ENCODE measurements around the gene ST6GAL2.
A peak's percentile ranks its signal among the peaks of the same experiment; 100 is the strongest.

ST6GAL2 gene

GRCh38 chr2:106866641-106867040, 19.3 kb downstream of the ST6GAL2 start:
- H3K4me3 ChIP-seq (replicated peaks; ENCODE audit: low read depth, low read length) = no peak overlapping the region
- DNase-seq (ENCODE audit: low read depth) = peak; percentile 26
- TF ChIP-seq, protein P1, sequence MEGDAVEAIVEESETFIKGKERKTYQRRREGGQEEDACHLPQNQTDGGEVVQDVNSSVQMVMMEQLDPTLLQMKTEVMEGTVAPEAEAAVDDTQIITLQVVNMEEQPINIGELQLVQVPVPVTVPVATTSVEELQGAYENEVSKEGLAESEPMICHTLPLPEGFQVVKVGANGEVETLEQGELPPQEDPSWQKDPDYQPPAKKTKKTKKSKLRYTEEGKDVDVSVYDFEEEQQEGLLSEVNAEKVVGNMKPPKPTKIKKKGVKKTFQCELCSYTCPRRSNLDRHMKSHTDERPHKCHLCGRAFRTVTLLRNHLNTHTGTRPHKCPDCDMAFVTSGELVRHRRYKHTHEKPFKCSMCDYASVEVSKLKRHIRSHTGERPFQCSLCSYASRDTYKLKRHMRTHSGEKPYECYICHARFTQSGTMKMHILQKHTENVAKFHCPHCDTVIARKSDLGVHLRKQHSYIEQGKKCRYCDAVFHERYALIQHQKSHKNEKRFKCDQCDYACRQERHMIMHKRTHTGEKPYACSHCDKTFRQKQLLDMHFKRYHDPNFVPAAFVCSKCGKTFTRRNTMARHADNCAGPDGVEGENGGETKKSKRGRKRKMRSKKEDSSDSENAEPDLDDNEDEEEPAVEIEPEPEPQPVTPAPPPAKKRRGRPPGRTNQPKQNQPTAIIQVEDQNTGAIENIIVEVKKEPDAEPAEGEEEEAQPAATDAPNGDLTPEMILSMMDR (IDR thresholded peaks at IDR 0.05; ENCODE audit: low read length, missing control alignments) = no peak

GRCh38 chr2:106864051-106864450, 21.9 kb downstream of the ST6GAL2 start:
- no peak for DNase-seq (ENCODE audit: low read depth)
- TF ChIP-seq, protein P1 (IDR thresholded peaks at IDR 0.05; ENCODE audit: low read length, missing control alignments) = no peak
- H3K4me3 ChIP-seq (replicated peaks; ENCODE audit: low read depth, low read length) = no peak overlapping the region

DNA sequence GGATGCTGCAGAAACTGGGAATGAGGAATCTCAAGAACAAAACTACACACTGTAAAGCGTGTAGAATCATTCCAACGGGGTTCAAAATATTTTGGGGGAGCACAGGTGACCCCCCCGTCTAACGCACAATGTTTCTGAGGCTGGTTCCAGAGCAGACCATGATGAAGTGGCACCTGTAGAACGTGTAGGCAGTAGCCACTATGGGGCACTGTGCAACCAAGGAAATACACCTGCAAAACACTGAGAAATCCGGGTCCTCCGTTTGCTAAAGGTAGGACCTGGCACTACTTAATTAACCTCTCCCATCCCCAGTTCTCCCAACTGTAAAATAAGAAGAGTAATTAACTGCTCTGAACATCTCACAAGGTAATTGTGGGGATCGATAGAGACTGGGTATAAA, 22.6 kb downstream of the ST6GAL2 start:
- no peak for DNase-seq (ENCODE audit: low read depth)
- TF ChIP-seq, protein P1 (IDR thresholded peaks at IDR 0.05; ENCODE audit: low read length, missing control alignments) = peak; percentile 15
- H3K4me3 ChIP-seq (replicated peaks; ENCODE audit: low read depth, low read length) = no peak overlapping the region

DNA sequence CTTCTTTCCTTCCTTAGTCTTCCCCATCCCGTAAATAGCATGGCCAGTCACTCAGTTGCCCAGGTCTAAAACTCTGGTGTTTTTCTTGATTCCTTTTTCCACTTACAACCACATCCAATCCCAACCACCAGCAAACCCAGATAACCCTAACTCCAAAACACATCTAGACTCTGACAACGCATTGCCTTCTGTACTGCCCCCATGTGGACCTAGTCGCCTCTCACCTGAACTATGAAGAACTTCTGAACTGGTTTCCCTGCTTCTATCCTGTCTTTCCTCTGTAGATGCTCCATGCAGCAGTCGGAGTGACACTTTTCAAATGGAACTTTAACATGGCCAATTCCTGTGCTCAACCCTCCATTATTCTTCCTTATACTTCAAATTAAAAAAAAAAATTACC, 26.5 kb downstream of the ST6GAL2 start:
- DNase-seq (ENCODE audit: low read depth) = no peak
- TF ChIP-seq, protein P1 (IDR thresholded peaks at IDR 0.05; ENCODE audit: low read length, missing control alignments) = no peak
- no peak overlapping the region for H3K4me3 ChIP-seq (replicated peaks; ENCODE audit: low read depth, low read length)

GRCh38 chr2:106858810-106859209, 27.2 kb downstream of the ST6GAL2 start:
- DNase-seq (ENCODE audit: low read depth) = no peak
- no peak overlapping the region for H3K4me3 ChIP-seq (replicated peaks; ENCODE audit: low read depth, low read length)
- TF ChIP-seq, protein P1 (IDR thresholded peaks at IDR 0.05; ENCODE audit: low read length, missing control alignments) = no peak

GRCh38 chr2:106857882-106858478, 28.0 kb downstream of the ST6GAL2 start:
- TF ChIP-seq, protein P1 (IDR thresholded peaks at IDR 0.05; ENCODE audit: low read length, missing control alignments) = no peak
- DNase-seq (ENCODE audit: low read depth) = no peak
- no peak overlapping the region for H3K4me3 ChIP-seq (replicated peaks; ENCODE audit: low read depth, low read length)

GRCh38 chr2:106853631-106854030, 32.3 kb downstream of the ST6GAL2 start:
- no peak overlapping the region for H3K4me3 ChIP-seq (replicated peaks; ENCODE audit: low read depth, low read length)
- no peak for DNase-seq (ENCODE audit: low read depth)
- TF ChIP-seq, protein P1 (IDR thresholded peaks at IDR 0.05; ENCODE audit: low read length, missing control alignments) = no peak
